Epithelial cell of proximal tubule (primary cell): ENCODE data around the gene SIRT1. TPM values are rescaled to one million over a fixed set of nuclear protein-coding genes. Genes with fewer than 3 reads are reported as not detected.

Source experiments
- DNase-seq: peaks from one replicate; pipeline ENCODE4 v3.0.0-alpha.2; 2011; ENCODE audit warnings: low read depth
- H3K4me3 ChIP-seq: 2 replicates; pipeline ENCODE4 v1.5.1; 2011; ENCODE audit warnings: low read depth, mild to moderate bottlenecking, low read length
- total RNA-seq: library from RNA; depleted of rRNA; stranded (reverse); fragments of >200 nt; gene quantifications from 2 replicates; pipeline ENCODE4 v1.2.3, GENCODE V29; 2015
- TF ChIP-seq, protein P1 (sequence below): conservative IDR thresholded peaks from 2 replicates; pipeline ENCODE4 v1.5.1; 2012; ENCODE audit warnings: low read depth, mild to moderate bottlenecking, low read length

Gene SIRT1
- total RNA-seq, 1 donor from 2014 or later, result 9.3 TPM

DNA sequence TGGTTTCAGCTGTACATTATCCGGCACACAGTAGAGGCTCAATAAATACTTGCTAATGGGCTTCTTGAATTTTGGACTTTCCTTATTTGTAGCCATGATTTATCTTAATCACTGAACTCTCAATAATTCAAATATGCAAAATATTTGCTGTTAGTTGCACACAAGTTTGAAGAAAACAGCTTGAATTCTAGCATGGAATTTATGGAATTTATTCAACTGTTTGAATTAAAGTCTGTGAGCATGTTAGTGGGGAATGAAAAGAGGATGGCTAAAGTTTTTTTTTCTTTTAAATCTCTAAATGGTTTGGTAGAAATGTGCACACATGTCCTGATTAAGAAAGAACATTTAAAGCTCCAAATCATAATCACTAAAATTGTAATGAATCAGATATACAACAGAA lies 42.5 kb downstream of the SIRT1 start:
- TF ChIP-seq, protein P1, sequence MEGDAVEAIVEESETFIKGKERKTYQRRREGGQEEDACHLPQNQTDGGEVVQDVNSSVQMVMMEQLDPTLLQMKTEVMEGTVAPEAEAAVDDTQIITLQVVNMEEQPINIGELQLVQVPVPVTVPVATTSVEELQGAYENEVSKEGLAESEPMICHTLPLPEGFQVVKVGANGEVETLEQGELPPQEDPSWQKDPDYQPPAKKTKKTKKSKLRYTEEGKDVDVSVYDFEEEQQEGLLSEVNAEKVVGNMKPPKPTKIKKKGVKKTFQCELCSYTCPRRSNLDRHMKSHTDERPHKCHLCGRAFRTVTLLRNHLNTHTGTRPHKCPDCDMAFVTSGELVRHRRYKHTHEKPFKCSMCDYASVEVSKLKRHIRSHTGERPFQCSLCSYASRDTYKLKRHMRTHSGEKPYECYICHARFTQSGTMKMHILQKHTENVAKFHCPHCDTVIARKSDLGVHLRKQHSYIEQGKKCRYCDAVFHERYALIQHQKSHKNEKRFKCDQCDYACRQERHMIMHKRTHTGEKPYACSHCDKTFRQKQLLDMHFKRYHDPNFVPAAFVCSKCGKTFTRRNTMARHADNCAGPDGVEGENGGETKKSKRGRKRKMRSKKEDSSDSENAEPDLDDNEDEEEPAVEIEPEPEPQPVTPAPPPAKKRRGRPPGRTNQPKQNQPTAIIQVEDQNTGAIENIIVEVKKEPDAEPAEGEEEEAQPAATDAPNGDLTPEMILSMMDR, result no peak
- DNase-seq, result no peak
- no peak overlapping the region for H3K4me3 ChIP-seq

- TF ChIP-seq, protein P1, result no peak
- DNase-seq, result no peak
- no peak overlapping the region for H3K4me3 ChIP-seq
Observed at GRCh38 chr10:67933199-67933598, 48.7 kb downstream of the SIRT1 start.

GRCh38 chr10:67934336-67934735 lies 49.9 kb downstream of the SIRT1 start:
- H3K4me3 ChIP-seq, result no peak overlapping the region
- no peak for DNase-seq
- TF ChIP-seq, protein P1, result no peak

DNA sequence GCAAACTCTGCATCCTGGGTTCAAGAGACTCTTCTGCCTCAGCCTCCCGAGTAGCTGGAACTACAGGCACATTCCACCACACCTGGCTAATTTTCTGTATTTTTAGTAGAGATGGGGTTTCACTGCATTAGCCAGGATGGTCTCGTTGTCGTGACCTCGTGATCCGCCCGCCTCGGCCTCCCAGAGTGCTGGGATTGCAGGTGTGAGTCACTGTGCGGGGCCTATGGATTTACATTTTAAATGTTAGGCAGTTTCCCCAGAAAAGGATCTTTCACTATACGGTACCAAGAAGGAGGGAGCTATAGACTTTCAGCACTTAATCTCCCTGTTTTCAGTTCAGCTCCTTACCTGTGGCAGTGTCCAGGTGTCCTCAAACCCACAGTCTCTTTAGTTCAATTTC lies 50.8 kb downstream of the SIRT1 start:
- TF ChIP-seq, protein P1, result no peak
- H3K4me3 ChIP-seq, result no peak overlapping the region
- DNase-seq, result no peak

DNA sequence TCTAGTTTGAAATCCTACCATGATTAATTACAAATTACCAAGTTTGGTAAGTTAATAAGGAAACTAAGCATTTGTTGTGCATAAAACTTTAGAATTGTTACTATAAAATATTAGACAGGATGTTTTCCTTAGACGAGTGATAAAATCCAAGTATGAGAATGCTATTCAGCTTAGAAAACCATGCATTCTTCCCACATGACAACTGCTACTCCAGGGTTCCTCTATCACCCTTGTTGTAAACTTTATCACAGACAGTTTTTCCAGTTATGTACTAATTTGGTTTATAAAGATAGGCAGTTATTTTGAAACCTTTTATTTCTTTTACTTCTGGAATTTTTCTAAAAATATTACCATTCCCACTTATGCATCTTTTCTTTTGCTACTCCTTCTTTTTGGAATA lies 52.0 kb downstream of the SIRT1 start:
- no peak for DNase-seq
- TF ChIP-seq, protein P1, result no peak

GRCh38 chr10:67943917-67944316 lies 59.5 kb downstream of the SIRT1 start:
- TF ChIP-seq, protein P1, result no peak
- no peak overlapping the region for H3K4me3 ChIP-seq
- no peak for DNase-seq

More for the DNA sequence above, 52.0 kb downstream of the SIRT1 start:
- H3K4me3 ChIP-seq, result no peak overlapping the region

GRCh38 chr10:67955614-67956013 lies 71.2 kb downstream of the SIRT1 start:
- TF ChIP-seq, protein P1, result no peak
- no peak overlapping the region for H3K4me3 ChIP-seq
- DNase-seq, result no peak
